ENCODE results near the gene ARG1.

Gene ARG1

GRCh38 chr6:131631625-131632289 lies 58.7 kb downstream of the ARG1 start:
- no peaks in the 10 kb centered on the region for H3K27me3 ChIP-seq (ENCODE audit: control insufficient read depth, low read length)
- no peak overlapping the region for H3K27ac ChIP-seq (ENCODE audit: low read depth, low read length)
- peaks cover 13% of the 10 kb centered on the region for H3K79me2 ChIP-seq (ENCODE audit: control insufficient read depth, low read length)
- H3K36me3 ChIP-seq (ENCODE audit: control insufficient read depth, low read length): no peaks in the 10 kb centered on the region; the same call in 1 of the 2 replicates
- H3K4me2 ChIP-seq (ENCODE audit: low read length): no peak overlapping the region
- no peaks in the 10 kb centered on the region for H3K9me3 ChIP-seq (ENCODE audit: control insufficient read depth, insufficient read depth, low read length)
- no peaks in the 10 kb centered on the region for H3K9me2 ChIP-seq (replicated peaks; ENCODE audit: control insufficient read depth, low read length)
- H3K4me1 ChIP-seq (ENCODE audit: control insufficient read depth, low read length): peaks cover 54% of the 10 kb centered on the region
- H4K20me1 ChIP-seq (ENCODE audit: control insufficient read depth, insufficient read depth, low read depth, low read length): no peaks in the 10 kb centered on the region
- TF ChIP-seq EZH2phosphoT487 (IDR thresholded peaks at IDR 0.05; ENCODE audit: borderline replicate concordance, low read length): no peak
- no peak for TF ChIP-seq CTCF (IDR thresholded peaks at IDR 0.05; ENCODE audit: low read depth, low read length, poor library complexity, severe bottlenecking)
- no peak overlapping the region for H3K4me3 ChIP-seq (ENCODE audit: low read length)
- peaks cover 3% of the 10 kb centered on the region for H3F3A ChIP-seq (ENCODE audit: control insufficient read depth, insufficient read depth)
